GM18502 (cell line): ENCODE measurements around the gene RGS6.

Source experiments
- ATAC-seq: cut with Tn5 transposase; IDR thresholded peaks from one replicate; pipeline ENCODE4 v1.9.1; 2021; ENCODE audit warnings: mild to moderate bottlenecking; ENCODE audit not compliant: unreplicated experiment, poor library complexity

Gene RGS6

DNA sequence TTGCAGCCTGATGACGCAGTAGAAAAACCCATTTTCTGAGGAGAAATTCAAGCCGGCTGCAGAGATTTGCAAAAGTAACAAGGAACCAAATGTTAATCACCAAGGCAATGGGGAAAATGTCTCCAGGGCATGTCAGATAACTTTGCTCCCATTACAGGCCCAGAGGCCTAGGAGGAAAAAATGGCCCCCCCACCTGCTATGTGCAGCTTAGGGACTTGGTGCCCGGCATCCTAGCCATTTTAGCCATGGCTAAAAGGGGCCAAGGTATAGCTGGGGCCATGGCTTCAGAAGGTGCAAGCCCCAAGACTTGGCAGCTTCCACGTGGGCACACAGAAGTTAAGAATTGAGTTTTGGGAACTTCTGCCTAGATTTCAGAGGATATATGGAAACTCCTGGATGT lies 351.9 kb downstream of the RGS6 start:
- ATAC-seq = no peak

DNA sequence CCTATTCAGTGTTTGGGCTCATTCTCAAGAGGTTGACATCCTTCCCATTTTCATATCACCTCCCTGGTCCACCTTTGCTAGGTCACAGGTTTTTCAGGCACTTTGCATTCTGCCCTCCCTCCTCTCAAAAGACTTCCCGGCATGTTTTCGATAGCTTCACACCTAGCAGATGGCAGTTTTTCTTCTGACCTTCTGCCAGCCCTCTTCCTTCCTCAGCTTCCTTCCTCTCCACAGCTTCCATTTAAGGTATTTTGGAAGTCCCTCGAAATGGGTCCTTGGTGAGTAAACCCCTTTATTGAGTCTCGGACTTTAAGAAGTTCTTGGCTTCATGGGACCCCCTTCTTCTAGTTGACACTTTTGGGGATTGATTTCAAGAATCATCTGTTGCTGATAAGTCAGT lies 358.0 kb downstream of the RGS6 start:
- no peak for ATAC-seq

DNA sequence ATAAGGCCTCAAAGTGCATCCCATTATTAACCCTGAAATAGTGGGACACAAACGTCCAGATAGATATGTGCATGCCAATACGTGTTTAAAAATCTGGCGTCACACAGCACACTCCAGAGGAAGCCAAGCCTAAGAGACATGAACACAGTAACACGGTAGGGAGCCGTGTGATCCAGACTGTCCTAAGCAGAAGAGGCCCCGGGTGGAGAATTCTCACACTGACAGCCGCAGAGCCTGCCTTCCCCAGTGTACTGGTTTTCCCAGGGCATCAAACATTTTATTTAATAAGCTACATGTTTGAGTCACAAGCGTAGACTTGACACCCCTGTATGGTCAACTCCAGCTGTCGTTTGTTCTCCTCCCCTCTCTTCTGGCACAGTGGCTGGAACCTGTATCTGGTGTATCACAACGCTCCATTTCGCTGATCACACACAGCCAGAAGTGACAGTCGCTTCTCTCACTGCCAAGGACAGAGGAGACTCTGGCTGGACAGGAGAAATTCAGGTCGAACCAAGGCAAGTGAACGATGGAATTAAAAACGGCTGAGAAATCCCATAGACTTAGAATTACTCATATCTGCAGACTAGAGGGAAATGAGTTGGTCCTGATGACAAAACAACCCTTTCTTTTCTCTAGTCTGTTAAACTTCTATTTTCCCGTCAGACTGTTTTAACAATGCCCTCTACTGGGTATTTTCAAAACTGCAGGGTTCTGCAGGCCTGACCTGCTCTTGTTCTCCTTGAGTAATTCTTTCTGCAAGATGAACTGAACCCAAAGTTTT lies 359.9 kb downstream of the RGS6 start:
- no peak for ATAC-seq

DNA sequence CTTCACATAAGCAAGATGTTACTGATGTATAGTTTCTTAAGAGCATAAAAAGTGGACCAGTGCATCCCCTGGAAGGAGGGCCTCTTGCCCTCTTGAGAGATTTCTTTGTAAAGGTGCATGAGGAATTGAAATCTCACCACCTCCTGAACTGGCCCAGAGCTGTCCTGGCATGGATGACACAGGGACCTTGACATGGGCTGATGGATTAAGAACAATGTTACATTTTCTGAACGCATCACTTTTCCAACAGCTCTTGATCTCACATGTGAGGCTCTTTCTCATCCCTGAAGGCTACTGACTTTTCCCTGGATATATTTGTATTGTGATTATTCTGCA lies 360.4 kb downstream of the RGS6 start:
- no peak for ATAC-seq

DNA sequence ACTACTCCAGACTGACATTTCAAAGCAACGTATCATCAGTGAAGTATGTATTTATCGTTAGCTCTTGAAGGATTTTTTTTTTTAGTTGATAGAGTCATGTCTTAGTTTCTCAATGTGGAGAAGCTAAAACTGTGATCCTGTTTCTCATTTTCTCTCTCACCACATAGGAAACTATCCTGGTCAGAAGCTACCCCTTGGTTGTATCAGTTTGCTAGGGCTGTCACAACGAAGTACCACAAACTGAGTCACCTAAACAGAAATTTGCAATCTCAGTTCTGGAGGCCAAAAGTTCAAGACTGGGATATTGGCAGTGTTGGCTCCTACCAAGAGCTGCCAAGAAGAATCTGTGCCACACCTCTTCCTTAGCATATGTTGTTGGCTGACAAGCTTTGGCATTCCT lies 369.1 kb downstream of the RGS6 start:
- ATAC-seq = no peak

DNA sequence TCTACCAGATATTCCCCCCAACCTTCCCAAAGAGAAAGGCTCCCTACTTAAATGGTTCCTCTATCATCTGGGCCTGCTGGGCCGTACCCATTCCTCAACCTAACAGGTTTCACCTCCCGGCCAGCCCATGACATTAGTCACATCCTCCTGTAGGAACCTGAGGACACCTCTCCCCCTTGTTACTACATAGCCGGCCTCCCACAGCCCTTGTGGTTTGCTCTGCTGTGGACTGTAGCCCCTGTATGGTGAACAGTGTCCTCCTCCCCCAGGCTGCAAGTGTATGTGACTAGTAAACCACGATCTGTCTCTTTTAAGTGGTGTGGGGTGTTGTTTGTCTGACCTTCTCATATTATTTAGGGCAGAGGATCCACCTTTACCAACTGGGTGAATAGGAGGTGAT lies 371.7 kb downstream of the RGS6 start:
- ATAC-seq = no peak

DNA sequence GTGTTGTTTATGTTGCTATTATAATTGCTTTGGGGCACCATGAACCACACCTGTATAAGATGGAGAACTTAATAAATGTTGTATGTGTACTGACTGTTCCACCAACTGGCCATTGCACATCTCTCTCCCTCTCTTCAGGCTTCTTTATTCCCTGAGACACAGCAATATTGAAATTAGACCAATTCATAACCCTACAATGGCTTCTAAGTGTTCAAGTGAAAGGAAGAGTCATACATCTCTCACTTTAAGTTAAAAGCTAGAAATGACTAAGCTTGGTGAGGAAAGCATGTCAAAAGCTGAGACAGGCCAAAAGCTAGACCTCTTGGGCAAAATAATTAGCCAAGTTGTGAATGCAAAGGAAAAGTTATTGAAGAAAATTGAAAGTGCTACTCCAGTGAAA lies 373.3 kb downstream of the RGS6 start:
- ATAC-seq = no peak

DNA sequence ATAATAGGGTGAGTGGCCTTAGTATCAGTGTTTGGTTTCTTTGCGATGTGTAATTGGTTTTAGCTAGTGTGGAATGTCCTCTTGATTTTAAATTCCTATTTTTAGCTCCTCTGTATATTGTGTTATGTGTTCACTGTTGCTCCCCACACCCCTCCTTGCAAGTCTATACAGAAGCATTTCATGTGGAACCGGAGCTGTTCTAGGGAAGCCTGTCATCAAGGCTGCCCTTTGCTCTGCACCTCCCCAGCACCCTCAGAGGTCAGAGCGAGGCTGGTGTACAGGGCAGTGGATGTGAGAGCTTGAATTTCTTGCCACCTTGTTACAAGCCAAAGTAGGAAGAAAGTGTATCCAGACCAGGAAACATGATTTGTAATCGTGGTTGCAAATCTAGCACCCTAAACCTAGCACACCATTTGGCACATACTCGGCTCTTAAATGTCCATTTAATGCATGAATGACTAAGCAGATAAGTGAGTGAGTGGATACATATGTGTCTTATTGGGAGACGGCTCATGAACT lies 376.8 kb downstream of the RGS6 start:
- ATAC-seq = no peak

DNA sequence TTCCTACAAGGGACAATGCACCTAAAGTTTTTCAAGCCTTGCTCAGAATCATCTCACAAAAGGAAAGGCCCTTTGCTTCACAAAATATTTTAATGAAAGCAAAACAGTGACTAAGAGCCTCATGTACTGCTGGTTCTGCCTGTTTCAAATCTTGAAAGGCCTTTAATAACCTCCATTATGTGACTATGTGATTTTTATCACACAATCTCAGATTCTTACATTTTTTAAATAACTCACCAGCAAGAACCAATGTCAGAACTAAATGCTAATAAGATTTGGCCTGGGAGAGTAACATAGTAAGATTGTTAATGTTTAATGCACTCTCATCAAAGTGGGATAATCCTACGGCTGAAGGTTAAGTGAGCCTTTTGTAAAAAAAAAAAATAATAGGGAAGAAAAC lies 378.9 kb downstream of the RGS6 start:
- ATAC-seq = no peak

DNA sequence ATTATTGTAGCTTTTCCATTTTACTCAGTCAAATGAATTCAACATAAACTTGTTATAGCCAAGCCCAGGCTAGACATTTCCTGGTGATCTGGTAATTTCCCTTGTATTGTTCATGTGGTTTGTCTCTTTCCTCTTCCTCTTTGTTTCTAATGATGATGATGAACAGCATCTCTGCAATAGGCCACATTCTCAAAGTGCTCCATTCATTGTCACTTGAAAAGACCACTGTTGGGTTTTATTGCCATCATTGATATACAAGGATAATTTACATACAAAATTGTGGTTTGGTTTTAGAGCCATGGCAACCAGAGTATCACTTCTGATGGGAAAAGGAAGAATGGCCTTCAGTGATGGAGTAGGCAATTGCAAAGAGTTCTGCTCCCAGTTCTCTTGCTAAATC lies 379.3 kb downstream of the RGS6 start:
- ATAC-seq = no peak

DNA sequence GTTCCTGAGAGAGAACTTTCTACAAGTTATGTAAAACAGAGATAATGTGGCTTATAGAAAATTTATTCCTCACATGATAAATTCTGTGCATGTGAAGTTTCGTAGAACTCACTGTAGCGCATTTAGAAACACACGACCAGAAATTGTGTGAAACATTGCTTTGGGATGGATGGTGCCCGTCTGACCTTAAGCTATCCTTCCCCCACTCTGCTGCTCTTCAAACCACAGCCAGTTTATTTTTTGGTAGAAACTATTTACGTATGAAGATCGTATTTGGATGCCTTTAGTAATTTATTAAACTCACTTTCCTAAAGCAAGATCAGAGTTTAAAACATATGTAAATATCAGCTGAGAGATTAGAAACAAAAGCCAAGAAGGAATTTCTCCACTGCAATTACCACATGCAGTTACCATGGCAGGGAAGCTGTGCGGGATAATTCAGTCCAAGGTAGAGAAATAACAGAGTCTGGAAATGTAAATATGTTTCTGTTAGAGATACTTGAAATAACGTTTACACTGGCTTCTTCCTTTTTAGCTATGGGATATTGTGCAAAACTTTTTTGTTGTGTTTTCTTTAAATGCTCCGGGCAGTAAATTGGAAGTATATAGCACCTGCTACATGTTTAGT lies 382.7 kb downstream of the RGS6 start:
- ATAC-seq = no peak

DNA sequence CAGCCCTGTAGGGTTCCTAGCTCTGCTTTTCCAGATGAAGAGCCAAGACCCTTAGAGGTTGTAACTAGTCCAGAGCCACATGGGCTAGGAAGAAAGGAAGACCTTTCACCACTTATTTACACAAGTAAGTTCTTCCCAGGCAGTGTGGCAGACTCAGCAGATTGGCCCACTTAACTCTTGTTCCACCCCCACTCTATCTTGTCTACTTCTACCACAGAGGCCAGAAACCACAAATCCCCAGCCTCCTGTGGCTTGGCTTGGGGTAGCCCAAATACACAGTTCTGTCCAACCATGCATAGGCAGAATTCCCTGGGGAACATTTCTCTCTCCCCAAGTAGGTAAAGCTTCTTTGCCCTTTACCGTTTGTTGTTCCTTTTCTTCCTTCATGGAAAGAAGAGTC lies 383.5 kb downstream of the RGS6 start:
- no peak for ATAC-seq

DNA sequence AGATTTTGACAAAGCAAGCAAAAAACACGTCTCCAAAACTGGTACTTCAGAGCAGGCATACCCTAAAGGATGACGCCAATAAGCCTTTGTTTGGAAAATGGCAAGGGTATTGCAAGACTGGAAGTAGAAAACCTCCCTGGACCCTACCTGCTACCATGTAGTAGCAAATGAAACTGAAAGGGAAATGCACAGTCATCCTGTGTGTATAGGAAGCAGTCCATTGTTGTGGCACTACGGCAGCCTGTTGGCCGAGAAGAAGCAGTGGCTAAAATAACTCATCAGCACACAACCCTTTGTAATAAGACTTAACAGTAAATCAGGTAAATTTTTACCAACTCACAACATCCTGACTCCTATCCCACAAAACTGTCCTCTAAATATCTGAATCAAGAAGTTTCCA lies 386.4 kb downstream of the RGS6 start:
- no peak for ATAC-seq

DNA sequence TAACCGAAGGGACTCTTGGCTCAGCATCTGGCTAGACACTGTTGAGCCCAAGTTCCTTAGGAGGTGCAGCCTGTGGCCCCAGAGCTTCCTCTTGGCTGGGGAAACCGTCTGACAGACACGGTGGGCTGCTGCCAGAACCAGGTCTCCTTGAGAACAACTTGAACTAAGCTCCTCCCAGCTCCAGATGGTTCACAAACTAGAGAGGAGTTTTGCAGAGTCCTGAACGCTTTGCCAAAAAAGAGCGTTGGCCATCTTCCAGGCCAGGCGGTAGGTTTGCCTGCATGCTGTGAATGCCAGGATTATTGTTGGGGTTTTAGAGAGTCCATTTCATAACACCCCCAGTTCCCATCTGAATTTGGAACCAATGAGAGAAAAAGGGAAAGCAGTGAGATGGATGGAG lies 399.8 kb downstream of the RGS6 start:
- no peak for ATAC-seq

DNA sequence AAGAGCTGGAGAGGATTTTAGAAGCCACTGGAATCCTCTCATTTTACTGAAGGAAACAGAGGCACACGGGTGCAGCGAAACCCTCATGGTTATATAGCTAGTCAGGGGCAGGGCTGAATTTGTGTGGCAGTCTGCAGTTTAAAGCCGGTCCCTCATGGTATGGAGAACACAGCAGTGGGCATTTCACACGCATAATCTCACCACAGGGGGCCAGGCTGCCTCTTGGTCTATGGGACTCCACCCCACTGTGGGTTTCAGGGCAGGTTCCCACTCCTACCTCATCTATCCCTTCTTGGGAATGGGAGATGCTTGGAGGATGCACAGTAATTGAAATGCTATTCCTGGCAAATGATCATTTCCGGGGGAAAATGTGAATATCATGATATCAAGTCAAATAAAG lies 400.6 kb downstream of the RGS6 start:
- no peak for ATAC-seq

DNA sequence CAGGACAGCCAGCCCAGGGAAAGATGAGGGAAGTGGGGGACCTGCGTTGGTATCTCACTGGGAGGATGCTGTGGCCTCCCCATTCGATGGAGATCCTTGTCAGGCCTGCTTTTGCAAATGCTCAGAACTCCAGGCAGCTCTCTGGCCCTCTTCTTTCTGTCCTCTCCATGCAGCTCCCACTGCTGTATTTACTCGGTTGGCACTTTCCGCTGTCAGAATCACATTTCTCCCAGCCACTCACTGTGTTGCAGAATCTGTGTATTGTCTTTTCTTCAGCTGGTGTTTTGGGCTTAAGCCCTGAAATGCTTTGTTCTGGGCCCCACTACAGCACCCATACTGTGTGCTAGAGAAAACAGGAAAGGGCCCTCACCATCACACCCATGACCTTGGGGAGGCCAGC lies 401.1 kb downstream of the RGS6 start:
- no peak for ATAC-seq

DNA sequence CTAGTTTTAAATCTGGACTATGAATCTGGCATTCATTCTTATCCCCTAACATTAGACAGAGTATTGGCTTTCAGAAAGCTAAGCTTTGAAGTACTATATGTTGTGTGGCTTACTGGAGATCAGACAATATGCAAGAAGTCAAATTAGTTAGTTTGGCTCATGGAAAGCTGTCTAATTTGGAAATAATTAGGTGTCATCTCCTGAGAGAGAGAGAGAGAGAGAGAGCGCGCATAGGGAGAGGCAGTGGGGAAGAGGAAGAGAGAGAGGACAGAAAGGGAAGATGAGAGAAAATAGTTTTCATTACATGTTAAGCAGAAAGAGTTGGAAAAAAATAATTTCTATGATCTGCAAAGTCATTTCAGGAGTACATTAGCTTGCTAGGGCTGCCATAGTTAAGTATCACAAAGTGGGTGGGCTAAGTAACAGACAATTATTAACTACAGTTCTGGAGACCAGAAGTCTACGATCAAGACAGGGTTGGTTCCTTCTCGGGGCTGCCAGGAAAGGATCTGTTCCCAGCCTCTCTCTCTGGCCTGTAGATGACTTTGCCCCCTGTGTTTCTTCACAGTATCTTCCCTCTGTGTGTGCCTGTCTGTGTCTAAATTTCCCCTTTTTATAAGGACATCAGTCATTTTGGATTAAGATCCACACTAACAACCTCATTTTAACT lies 404.2 kb downstream of the RGS6 start:
- ATAC-seq = no peak

DNA sequence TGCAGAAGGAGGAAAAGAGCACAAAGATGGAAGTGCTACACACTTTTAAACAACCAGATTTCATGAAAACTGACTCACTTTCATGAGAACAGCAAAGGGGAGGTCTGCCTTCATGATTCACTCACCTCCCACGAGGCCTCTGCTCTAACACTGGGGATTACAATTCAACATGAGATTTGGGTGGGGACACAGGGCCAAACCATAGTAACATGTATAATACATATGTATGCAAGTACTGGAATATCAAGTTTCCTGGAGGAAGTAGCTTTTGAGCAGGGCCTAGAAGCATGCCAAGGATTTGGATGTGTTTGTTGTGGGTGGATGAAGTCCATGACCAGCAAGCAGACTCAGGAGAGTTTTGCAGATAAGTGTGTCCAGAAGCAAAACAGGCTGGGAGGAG lies 409.0 kb downstream of the RGS6 start:
- ATAC-seq = no peak

DNA sequence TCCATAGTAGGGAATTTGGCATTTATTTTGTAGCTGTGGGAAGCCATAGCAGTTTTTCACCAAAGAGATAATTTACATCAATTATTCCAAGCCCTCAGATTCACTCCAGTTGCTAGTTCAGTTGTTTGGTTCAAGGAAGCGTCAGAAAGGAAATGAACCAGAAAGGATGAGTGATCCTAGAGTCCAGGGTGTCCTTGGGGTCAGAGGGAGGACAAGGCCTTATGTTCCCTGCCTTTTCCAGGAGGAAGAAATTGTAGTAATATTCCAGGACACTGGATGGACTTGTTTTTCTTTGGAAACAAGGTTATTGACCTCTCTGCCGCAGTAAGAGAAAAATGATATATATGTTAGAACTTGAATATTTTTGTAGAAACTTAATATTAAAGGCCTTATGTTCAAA lies 409.5 kb downstream of the RGS6 start:
- ATAC-seq = no peak

DNA sequence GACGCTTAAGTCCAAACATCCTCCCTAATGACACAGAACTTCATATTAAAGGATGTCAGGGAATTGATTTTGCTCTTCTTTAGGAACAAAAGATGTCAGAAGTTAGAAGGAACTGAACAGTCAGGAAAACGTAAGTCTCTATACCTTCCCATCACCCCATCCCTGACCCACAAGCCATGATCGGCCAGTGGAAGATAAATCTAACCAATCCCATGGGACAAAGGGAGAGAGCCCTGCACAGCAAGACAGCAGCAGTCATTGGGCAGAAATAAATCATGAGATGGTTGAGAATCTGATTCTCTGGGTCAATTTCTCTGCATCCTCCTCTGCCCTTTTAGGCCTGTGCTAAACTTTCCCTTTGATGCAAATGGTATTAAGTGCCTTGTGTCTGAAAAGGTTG lies 414.9 kb downstream of the RGS6 start:
- ATAC-seq = no peak

DNA sequence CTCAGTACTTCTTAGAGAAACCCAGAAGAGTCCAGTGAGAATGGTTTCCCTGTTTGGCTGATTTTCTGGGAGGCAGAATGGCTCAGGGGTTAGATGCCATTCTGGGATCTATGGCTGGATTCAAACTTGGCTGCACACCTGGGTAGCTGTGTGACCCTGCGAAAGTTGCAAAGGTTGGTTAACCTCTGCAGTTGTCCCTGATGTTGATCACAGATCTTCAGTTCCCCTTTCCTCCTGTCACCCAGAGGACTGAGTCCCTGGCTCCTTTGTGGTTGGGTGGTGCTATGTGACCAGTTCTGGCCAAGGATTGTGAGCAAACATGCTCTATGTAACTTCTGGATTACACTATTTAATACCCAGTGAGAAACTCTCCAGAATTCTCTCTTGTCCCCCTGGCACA lies 418.0 kb downstream of the RGS6 start:
- no peak for ATAC-seq

DNA sequence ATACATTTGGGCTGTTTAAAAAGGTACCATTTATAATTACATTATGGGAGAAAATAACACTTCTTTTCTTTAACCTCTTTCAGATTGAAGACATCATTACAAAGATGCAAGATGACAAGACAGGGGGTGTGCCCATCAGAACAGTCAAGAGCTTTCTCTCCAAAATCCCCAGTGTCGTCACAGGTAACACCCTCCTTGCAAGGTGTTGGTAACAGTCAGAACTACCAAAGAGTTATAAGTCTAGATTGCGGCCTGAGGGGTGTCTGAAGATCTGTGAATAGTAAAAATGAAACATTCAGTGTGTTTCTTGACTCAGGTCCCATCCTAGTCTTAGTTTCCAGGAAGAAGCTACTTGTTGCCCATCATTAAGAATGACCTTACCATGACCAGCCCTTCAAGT lies 419.8 kb downstream of the RGS6 start:
- ATAC-seq = no peak
